DND-41 (cell line): ENCODE results near the gene AUTS2.

ENCODE experiments used
- ATAC-seq: fragments of 200-7000 bp; cut with Tn5 transposase; 3 replicates; pipeline ENCODE4 v1.9.1; 2021; ENCODE audit warnings: low read depth; ENCODE audit not compliant: insufficient read depth
- DNase-seq: peaks from one replicate; pipeline ENCODE4 v3.0.0-alpha.2; 2020
- H2AFZ ChIP-seq: 2 replicates; pipeline ENCODE4 v1.6.0; 2012; ENCODE audit warnings: low read depth, low read length
- H3K27ac ChIP-seq: 2 replicates; pipeline ENCODE4 v1.5.1; 2012; ENCODE audit warnings: low read length, inconsistent platforms
- H3K27me3 ChIP-seq: fragments of 200-600 bp; sonication (generic); 2 replicates; pipeline ENCODE4 v1.6.0; 2012; ENCODE audit warnings: low read length, mild to moderate bottlenecking, inconsistent platforms; ENCODE audit not compliant: insufficient read depth, poor library complexity
- H3K36me3 ChIP-seq: 2 replicates; pipeline ENCODE4 v1.5.1; 2012; ENCODE audit warnings: low read length, inconsistent platforms; ENCODE audit not compliant: insufficient read depth
- H3K4me1 ChIP-seq: 2 replicates; pipeline ENCODE4 v1.5.1; 2012; ENCODE audit warnings: mild to moderate bottlenecking, low read length; ENCODE audit not compliant: insufficient read depth
- H3K4me2 ChIP-seq: 2 replicates; pipeline ENCODE4 v1.6.0; 2012; ENCODE audit warnings: mild to moderate bottlenecking, moderate library complexity, low read length, inconsistent platforms; ENCODE audit not compliant: insufficient read depth
- H3K4me3 ChIP-seq, 2 experiments: fragments of 200-600 bp in 1 of 2; shearing (Covaris generic) in 1 of 2; 2 replicates each; pipeline ENCODE4 v1.5.1; 2012 to 2016; ENCODE audit warnings: inconsistent platforms in 2 of 2, low read length in 2 of 2, mild to moderate bottlenecking in 2 of 2, low read depth in 1 of 2, moderate library complexity in 1 of 2
- H3K79me2 ChIP-seq: 2 replicates; pipeline ENCODE4 v1.6.0; 2012; ENCODE audit warnings: low read length, inconsistent platforms; ENCODE audit not compliant: insufficient read depth
- H3K9ac ChIP-seq: 2 replicates; pipeline ENCODE4 v1.6.0; 2012; ENCODE audit warnings: low read depth, mild to moderate bottlenecking, inconsistent platforms, low read length, moderate library complexity
- H3K9me3 ChIP-seq: 2 replicates; pipeline ENCODE4 v1.5.1; 2012; ENCODE audit warnings: low read length, moderate library complexity, mild to moderate bottlenecking, inconsistent platforms; ENCODE audit not compliant: insufficient read depth, severe bottlenecking
- H4K20me1 ChIP-seq: 2 replicates; pipeline ENCODE4 v1.6.0; 2012; ENCODE audit warnings: low read length; ENCODE audit not compliant: insufficient read depth
- CTCF ChIP-seq: IDR thresholded peaks from 2 replicates; pipeline ENCODE4 v1.5.1; 2012; ENCODE audit warnings: borderline replicate concordance, low read length, moderate library complexity, mild to moderate bottlenecking; ENCODE audit not compliant: poor library complexity, severe bottlenecking; ENCODE audit errors: extremely low read depth
- EZH2 ChIP-seq: IDR thresholded peaks from 3 replicates; pipeline ENCODE4 v1.6.1; 2012; ENCODE audit warnings: borderline replicate concordance, low read depth, mild to moderate bottlenecking, moderate library complexity, low read length, inconsistent platforms; ENCODE audit not compliant: severe bottlenecking

Gene AUTS2

GRCh38 chr7:70052691-70053090 lies 454.4 kb downstream of the AUTS2 start:
- Histone ChIP-seq H3K9ac (no peak overlapping the region), H3K27ac (no peak overlapping the region), H3K79me2 (no peaks in the 10 kb centered on the region), H3K4me3 (no peak overlapping the region), H3K4me1 (no peaks in the 10 kb centered on the region), H3K9me3 (no peaks in the 10 kb centered on the region), H3K36me3 (no peaks in the 10 kb centered on the region), H3K4me2 (no peak overlapping the region), H4K20me1 (peaks cover 8% of the 10 kb centered on the region), H2AFZ (no peak overlapping the region), H3K27me3 (no peaks in the 10 kb centered on the region)
- no peak for DNase-seq
- no peak for ATAC-seq
- TF ChIP-seq EZH2 (no peak), CTCF (no peak)

- Histone ChIP-seq H3K27ac (no peak overlapping the region), H3K4me1 (no peaks in the 10 kb centered on the region), H2AFZ (no peak overlapping the region), H3K27me3 (no peaks in the 10 kb centered on the region), H3K36me3 (no peaks in the 10 kb centered on the region), H3K79me2 (no peaks in the 10 kb centered on the region), H3K9me3 (no peaks in the 10 kb centered on the region), H3K4me3 (no peak overlapping the region), H3K4me2 (no peak overlapping the region), H3K9ac (no peak overlapping the region), H4K20me1 (peaks cover 4% of the 10 kb centered on the region)
- TF ChIP-seq CTCF (no peak), EZH2 (no peak)
- ATAC-seq (no peak), DNase-seq (no peak)
Measured at GRCh38 chr7:70053421-70053820, 455.1 kb downstream of the AUTS2 start.

- H3K9me3 ChIP-seq, result no peaks in the 10 kb centered on the region
- H3K9ac ChIP-seq, result no peak overlapping the region
- DNase-seq (no peak), ATAC-seq (no peak)
- peaks cover 4% of the 10 kb centered on the region for H4K20me1 ChIP-seq
- no peaks in the 10 kb centered on the region for H3K36me3 ChIP-seq
- H3K4me1 ChIP-seq, result no peaks in the 10 kb centered on the region
- no peak overlapping the region for H3K27ac ChIP-seq
- no peaks in the 10 kb centered on the region for H3K27me3 ChIP-seq
- H2AFZ ChIP-seq, result no peak overlapping the region
- no peak overlapping the region for H3K4me3 ChIP-seq
- no peaks in the 10 kb centered on the region for H3K79me2 ChIP-seq
- TF ChIP-seq CTCF (no peak), EZH2 (no peak)
- no peak overlapping the region for H3K4me2 ChIP-seq
Measured at GRCh38 chr7:70053989-70054388, 455.7 kb downstream of the AUTS2 start.

- H3K36me3 ChIP-seq, result no peaks in the 10 kb centered on the region
- no peak overlapping the region for H3K9ac ChIP-seq
- no peaks in the 10 kb centered on the region for H3K79me2 ChIP-seq
- TF ChIP-seq CTCF (no peak), EZH2 (no peak)
- ATAC-seq, result no peak
- no peak overlapping the region for H3K4me2 ChIP-seq
- no peak overlapping the region for H3K4me3 ChIP-seq
- no peak for DNase-seq
- peaks cover 7% of the 10 kb centered on the region; the same call in 1 of the 2 replicates for H3K4me1 ChIP-seq
- H4K20me1 ChIP-seq, result peaks cover 7% of the 10 kb centered on the region
- H3K27me3 ChIP-seq, result no peaks in the 10 kb centered on the region
- no peaks in the 10 kb centered on the region for H3K9me3 ChIP-seq
- H2AFZ ChIP-seq, result no peak overlapping the region
- no peak overlapping the region for H3K27ac ChIP-seq
Measured at GRCh38 chr7:70056363-70056762, 458.1 kb downstream of the AUTS2 start.
